ENCODE results near the gene PNMA6F.

The PNMA6F gene

DNA sequence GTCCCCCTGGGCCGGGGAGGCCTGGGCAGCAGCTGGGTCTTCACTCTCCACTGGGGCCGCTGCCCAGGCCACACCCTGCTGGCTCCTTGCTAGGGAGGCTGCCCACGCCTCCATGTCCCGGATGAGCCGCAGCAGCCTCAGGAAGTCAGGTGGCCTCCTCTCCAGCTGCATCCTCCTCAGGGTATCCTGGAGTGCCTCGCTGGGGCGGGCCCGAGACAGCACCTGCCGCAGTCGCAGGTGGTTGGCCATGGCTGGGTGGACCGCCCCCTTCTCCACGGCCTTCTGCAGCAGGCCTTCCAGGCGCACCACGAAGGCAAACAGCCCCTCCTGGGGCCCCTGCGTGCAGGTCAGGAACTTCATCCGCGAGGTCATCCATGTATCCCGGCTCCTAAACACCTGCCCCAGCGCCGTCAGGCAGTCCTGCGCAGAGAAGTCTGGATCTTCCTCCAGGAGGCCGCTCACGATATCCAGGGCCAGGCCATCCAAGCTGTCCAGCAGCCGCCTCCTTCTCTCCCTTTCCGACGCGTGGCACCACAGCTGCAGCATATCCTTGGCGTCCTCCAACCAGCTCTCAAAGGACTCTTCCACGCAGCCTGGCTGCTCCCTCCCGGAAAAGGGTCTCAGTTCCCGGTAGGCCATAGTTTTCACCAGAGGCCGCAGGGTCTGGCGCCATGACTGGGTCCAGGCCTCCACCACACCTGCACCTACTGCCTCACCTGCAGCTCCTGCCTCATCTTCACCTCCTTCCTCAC, 2.1 kb downstream of the PNMA6F start:
- in situ Hi-C loops (cut with MboI; ENCODE audit: low sequenced_read_pairs): no loop called here
- Histone ChIP-seq H3K4me3 (no peak overlapping the region), H3K36me3 (replicated peaks) (no peaks in the 10 kb centered on the region), H3K9me3 (no peaks in the 10 kb centered on the region), H3K27me3 (ENCODE audit: low read depth) (peaks cover 23% of the 10 kb centered on the region), H3K4me1 (no peaks in the 10 kb centered on the region)
- no peak for DNase-seq (ENCODE audit: low spot score in 2 of 2)

DNA sequence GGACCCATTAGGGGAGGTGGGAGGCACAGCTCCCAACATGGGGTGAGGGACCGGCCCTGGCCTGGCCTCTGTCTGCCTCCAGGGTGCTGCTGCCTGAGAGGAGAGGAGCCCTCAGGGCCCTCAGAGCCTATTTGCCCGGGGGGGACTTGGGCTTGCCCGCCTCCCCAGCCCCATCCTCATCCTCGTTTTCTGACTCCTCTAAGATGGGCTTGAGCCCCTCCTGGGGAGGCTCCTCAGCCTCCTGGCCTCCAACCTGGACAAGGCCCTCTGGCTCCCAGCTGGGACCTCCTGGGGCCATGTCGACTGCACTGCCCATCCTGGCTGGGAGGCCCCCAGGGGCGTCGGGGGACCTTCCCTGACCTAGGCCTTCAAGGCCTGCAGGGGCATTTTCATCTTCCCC, 2.8 kb downstream of the PNMA6F start:
- Histone ChIP-seq H3K9me3 (no peaks in the 10 kb centered on the region), H3K36me3 (replicated peaks) (no peaks in the 10 kb centered on the region), H3K4me3 (no peak overlapping the region), H3K4me1 (no peaks in the 10 kb centered on the region), H3K27me3 (ENCODE audit: low read depth) (peaks cover 21% of the 10 kb centered on the region)
- in situ Hi-C loops (cut with MboI; ENCODE audit: low sequenced_read_pairs): no loop called here
- no peak for DNase-seq (ENCODE audit: low spot score in 2 of 2)

- DNase-seq (ENCODE audit: low spot score in 2 of 2): no peak
- Histone ChIP-seq H3K27me3 (ENCODE audit: low read depth) (peaks cover 14% of the 10 kb centered on the region), H3K36me3 (replicated peaks) (no peaks in the 10 kb centered on the region), H3K4me3 (no peak overlapping the region), H3K4me1 (no peaks in the 10 kb centered on the region), H3K9me3 (no peaks in the 10 kb centered on the region)
- in situ Hi-C loops (cut with MboI; ENCODE audit: low sequenced_read_pairs): no loop called here
Observed at GRCh38 chrX:153317996-153318722, 3.4 kb downstream of the PNMA6F start.

- peaks cover 7% of the 10 kb centered on the region for H3K27me3 ChIP-seq (ENCODE audit: low read depth)
- H3K9me3 ChIP-seq: no peaks in the 10 kb centered on the region
- in situ Hi-C loops (cut with MboI; ENCODE audit: low sequenced_read_pairs): no loop called here
- no peaks in the 10 kb centered on the region for H3K36me3 ChIP-seq (replicated peaks)
- H3K4me1 ChIP-seq: no peaks in the 10 kb centered on the region
- no peak overlapping the region for H3K4me3 ChIP-seq
- no peak for DNase-seq (ENCODE audit: low spot score in 2 of 2)
Observed at GRCh38 chrX:153317306-153317705, 4.3 kb downstream of the PNMA6F start.

DNA sequence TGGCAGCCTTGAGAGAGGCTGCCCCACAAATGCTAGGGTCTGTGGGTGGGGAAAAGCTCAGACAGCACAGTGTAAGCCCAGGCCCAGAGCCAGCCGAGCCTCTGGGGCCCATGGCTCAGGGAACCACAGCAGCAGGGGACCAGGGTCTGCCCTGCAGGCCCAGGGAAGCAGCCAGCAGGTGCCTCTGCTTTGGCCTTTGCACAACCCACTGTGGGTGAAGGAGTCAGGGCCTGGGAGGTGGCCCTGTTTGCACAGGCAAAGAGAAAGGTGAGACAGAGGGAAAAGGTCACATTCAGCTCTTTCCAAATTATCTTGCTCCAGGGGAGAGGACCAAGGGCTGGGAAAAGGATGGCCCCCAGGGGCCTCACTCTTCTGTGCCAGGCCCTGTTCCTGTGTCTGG, 8.7 kb downstream of the PNMA6F start:
- no peak overlapping the region for H3K4me3 ChIP-seq
- no peaks in the 10 kb centered on the region for H3K36me3 ChIP-seq (replicated peaks)
- H3K27me3 ChIP-seq (ENCODE audit: low read depth): no peaks in the 10 kb centered on the region
- DNase-seq (ENCODE audit: low spot score in 2 of 2): no peak
- H3K9me3 ChIP-seq: no peaks in the 10 kb centered on the region
- in situ Hi-C loops (cut with MboI; ENCODE audit: low sequenced_read_pairs): no loop called here
- no peaks in the 10 kb centered on the region for H3K4me1 ChIP-seq

GRCh38 chrX:153312041-153312440, 9.5 kb downstream of the PNMA6F start:
- Histone ChIP-seq H3K4me1 (no peaks in the 10 kb centered on the region), H3K27me3 (ENCODE audit: low read depth) (no peaks in the 10 kb centered on the region), H3K4me3 (no peak overlapping the region), H3K36me3 (replicated peaks) (no peaks in the 10 kb centered on the region), H3K9me3 (no peaks in the 10 kb centered on the region)
- in situ Hi-C loops (cut with MboI; ENCODE audit: low sequenced_read_pairs): no loop called here
- no peak for DNase-seq (ENCODE audit: low spot score in 2 of 2)

DNA sequence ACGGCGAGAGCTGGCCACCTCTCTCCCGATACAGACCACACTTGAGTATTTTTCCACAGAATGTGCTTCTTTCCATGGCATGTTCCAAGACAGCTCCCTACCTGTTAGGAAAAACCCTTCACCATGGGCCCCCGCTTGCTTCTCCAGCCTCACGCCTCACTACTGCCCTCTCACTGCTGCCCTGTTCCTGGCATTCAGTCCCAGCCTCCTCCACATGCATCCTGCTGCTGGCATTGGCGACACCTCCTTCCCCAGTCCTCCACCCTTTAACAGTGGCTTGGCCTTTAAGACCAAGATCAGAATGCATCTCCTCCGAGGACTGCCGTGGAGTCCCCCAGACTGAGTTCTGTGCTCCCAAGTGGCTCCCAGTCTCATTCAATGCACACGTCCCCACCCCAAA, 10.7 kb downstream of the PNMA6F start:
- no peaks in the 10 kb centered on the region for H3K36me3 ChIP-seq (replicated peaks)
- in situ Hi-C loops (cut with MboI; ENCODE audit: low sequenced_read_pairs): no loop called here
- H3K9me3 ChIP-seq: no peaks in the 10 kb centered on the region
- H3K4me3 ChIP-seq: no peak overlapping the region
- no peaks in the 10 kb centered on the region for H3K4me1 ChIP-seq
- H3K27me3 ChIP-seq (ENCODE audit: low read depth): peaks cover 5% of the 10 kb centered on the region
- DNase-seq (ENCODE audit: low spot score in 2 of 2): no peak

- Histone ChIP-seq H3K4me3 (no peak overlapping the region), H3K4me1 (no peaks in the 10 kb centered on the region), H3K27me3 (ENCODE audit: low read depth) (peaks cover 35% of the 10 kb centered on the region), H3K9me3 (no peaks in the 10 kb centered on the region; the same call in 1 of the 2 replicates), H3K36me3 (replicated peaks) (no peaks in the 10 kb centered on the region)
- in situ Hi-C loops (cut with MboI; ENCODE audit: low sequenced_read_pairs): no loop called here
- DNase-seq (ENCODE audit: low spot score in 2 of 2): no peak
Observed at GRCh38 chrX:153307276-153308178, 14.0 kb downstream of the PNMA6F start.

GRCh38 chrX:153306527-153307115, 14.9 kb downstream of the PNMA6F start:
- H3K9me3 ChIP-seq: no peaks in the 10 kb centered on the region; the same call in 1 of the 2 replicates
- in situ Hi-C loops (cut with MboI; ENCODE audit: low sequenced_read_pairs): no loop called here
- DNase-seq (ENCODE audit: low spot score in 2 of 2): no peak
- H3K36me3 ChIP-seq (replicated peaks): no peaks in the 10 kb centered on the region
- peaks cover 44% of the 10 kb centered on the region for H3K27me3 ChIP-seq (ENCODE audit: low read depth)
- no peaks in the 10 kb centered on the region for H3K4me1 ChIP-seq
- no peak overlapping the region for H3K4me3 ChIP-seq

GRCh38 chrX:153305972-153306371, 15.6 kb downstream of the PNMA6F start:
- in situ Hi-C loops (cut with MboI; ENCODE audit: low sequenced_read_pairs): no loop called here
- Histone ChIP-seq H3K4me1 (peaks cover 1% of the 10 kb centered on the region), H3K36me3 (replicated peaks) (no peaks in the 10 kb centered on the region), H3K4me3 (no peak overlapping the region), H3K27me3 (ENCODE audit: low read depth) (peaks cover 49% of the 10 kb centered on the region), H3K9me3 (no peaks in the 10 kb centered on the region; the same call in 1 of the 2 replicates)
- no peak for DNase-seq (ENCODE audit: low spot score in 2 of 2)

- Histone ChIP-seq H3K36me3 (replicated peaks) (no peaks in the 10 kb centered on the region), H3K27me3 (ENCODE audit: low read depth) (peaks cover 49% of the 10 kb centered on the region), H3K9me3 (no peaks in the 10 kb centered on the region; the same call in 1 of the 2 replicates), H3K4me3 (no peak overlapping the region), H3K4me1 (peaks cover 8% of the 10 kb centered on the region)
- DNase-seq (ENCODE audit: low spot score in 2 of 2): no peak
- in situ Hi-C loops (cut with MboI; ENCODE audit: low sequenced_read_pairs): no loop called here
Observed at GRCh38 chrX:153304988-153305736, 16.4 kb downstream of the PNMA6F start.

- Histone ChIP-seq H3K36me3 (replicated peaks) (no peaks in the 10 kb centered on the region), H3K4me1 (peaks cover 16% of the 10 kb centered on the region), H3K4me3 (no peak overlapping the region), H3K27me3 (ENCODE audit: low read depth) (peaks cover 55% of the 10 kb centered on the region), H3K9me3 (no peaks in the 10 kb centered on the region; the same call in 1 of the 2 replicates)
- in situ Hi-C loops (cut with MboI; ENCODE audit: low sequenced_read_pairs): no loop called here
- DNase-seq (ENCODE audit: low spot score in 2 of 2): no peak
Observed at GRCh38 chrX:153303276-153304262, 18.0 kb downstream of the PNMA6F start.

Measured in HAP-1 (cell line).